ENCODE results near the gene TPX2.
"Not testable (repeated sequence)": the region's sequence is repeated elsewhere in the genome, so short reads cannot be mapped to it uniquely, and the experiment has no call there.

Gene TPX2

GRCh38 chr20:31808481-31808880 is 69.4 kb downstream of the TPX2 start:
- TF ChIP-seq, protein P1, sequence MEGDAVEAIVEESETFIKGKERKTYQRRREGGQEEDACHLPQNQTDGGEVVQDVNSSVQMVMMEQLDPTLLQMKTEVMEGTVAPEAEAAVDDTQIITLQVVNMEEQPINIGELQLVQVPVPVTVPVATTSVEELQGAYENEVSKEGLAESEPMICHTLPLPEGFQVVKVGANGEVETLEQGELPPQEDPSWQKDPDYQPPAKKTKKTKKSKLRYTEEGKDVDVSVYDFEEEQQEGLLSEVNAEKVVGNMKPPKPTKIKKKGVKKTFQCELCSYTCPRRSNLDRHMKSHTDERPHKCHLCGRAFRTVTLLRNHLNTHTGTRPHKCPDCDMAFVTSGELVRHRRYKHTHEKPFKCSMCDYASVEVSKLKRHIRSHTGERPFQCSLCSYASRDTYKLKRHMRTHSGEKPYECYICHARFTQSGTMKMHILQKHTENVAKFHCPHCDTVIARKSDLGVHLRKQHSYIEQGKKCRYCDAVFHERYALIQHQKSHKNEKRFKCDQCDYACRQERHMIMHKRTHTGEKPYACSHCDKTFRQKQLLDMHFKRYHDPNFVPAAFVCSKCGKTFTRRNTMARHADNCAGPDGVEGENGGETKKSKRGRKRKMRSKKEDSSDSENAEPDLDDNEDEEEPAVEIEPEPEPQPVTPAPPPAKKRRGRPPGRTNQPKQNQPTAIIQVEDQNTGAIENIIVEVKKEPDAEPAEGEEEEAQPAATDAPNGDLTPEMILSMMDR (conservative IDR thresholded peaks at IDR 0.05; ENCODE audit: control insufficient read depth, insufficient read depth, low read depth, low read length): no peak
- H3K4me3 ChIP-seq (ENCODE audit: control insufficient read depth, low read depth, low read length): no peak overlapping the region
- DNase-seq (ENCODE audit: low read depth): no peak

- TF ChIP-seq, protein P1 (conservative IDR thresholded peaks at IDR 0.05; ENCODE audit: control insufficient read depth, insufficient read depth, low read depth, low read length): no peak
- no peak for DNase-seq (ENCODE audit: low read depth)
- H3K4me3 ChIP-seq (ENCODE audit: control insufficient read depth, low read depth, low read length): no peak overlapping the region
Measured at GRCh38 chr20:31809661-31810060, 70.6 kb downstream of the TPX2 start.

- no peak overlapping the region for H3K4me3 ChIP-seq (ENCODE audit: control insufficient read depth, low read depth, low read length)
- no peak for DNase-seq (ENCODE audit: low read depth)
- TF ChIP-seq, protein P1 (conservative IDR thresholded peaks at IDR 0.05; ENCODE audit: control insufficient read depth, insufficient read depth, low read depth, low read length): no peak
Measured at GRCh38 chr20:31811198-31811597, 72.1 kb downstream of the TPX2 start.

GRCh38 chr20:31811796-31812728 is 73.0 kb downstream of the TPX2 start:
- DNase-seq (ENCODE audit: low read depth): peak; percentile 49
- TF ChIP-seq, protein P1 (conservative IDR thresholded peaks at IDR 0.05; ENCODE audit: control insufficient read depth, insufficient read depth, low read depth, low read length): no peak
- H3K4me3 ChIP-seq (ENCODE audit: control insufficient read depth, low read depth, low read length): no peak overlapping the region

GRCh38 chr20:31813611-31814010 is 74.5 kb downstream of the TPX2 start:
- no peak for DNase-seq (ENCODE audit: low read depth)
- TF ChIP-seq, protein P1 (conservative IDR thresholded peaks at IDR 0.05; ENCODE audit: control insufficient read depth, insufficient read depth, low read depth, low read length): no peak
- no peak overlapping the region for H3K4me3 ChIP-seq (ENCODE audit: control insufficient read depth, low read depth, low read length)

DNA sequence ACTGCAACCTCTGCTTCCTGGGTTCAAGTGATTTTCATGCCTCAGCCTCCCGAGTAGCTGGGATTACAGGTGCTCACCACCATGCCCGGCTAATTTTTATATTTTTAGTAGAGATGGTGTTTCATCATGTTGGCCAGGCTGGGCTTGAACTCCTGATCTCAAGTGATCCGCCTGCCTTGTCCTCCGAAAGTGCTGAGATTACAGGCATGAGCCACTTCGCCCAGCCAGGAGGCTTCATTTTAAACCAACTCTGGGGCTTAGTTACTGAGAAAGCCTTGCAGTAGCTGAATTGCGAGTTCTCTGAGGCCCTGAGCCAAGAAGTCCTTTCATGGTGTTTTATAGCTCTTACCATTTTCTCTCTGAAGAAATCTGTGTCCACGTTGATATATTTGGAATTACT is 75.1 kb downstream of the TPX2 start:
- not testable (repeated sequence) for H3K4me3 ChIP-seq (ENCODE audit: control insufficient read depth, low read depth, low read length); DNase-seq (ENCODE audit: low read depth)

DNA sequence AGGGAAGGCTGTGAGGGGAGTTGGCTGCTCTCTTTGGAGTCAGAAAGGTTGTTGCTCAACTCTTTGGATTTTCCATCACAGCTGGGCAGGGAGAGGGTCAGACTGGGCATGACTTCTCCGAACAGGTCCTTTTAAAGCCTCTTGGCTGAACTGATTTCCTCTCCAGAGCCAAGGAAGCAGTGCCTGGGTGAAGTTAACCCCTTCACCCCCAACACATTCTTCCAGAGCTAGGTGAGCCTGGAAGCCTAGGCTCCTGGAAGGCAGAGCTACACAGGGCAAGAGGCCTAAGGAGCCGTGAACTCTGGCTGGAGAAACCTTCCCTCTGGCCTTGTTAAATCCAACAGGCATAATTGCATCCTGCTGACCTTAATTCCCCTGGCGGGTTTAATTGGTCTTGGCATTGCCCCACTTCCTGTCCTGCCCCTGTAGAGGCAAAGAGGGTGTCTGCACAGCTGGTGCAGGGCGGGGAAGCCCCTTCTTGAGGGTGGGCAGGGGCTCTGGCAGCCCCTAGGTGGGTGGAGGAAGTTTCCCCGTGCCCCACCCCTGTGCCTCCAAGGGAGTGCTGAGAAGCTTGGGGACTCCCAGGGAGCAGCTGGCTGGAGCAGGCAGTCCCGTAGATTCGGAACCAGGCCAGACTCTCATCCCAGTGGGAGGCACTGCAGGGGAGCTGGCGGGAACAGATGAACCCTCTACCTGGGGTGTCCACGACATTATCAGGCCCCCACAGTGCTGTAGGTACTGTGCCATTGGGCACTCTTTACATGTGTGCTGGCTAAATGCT is 76.5 kb downstream of the TPX2 start:
- no peak for DNase-seq (ENCODE audit: low read depth)
- no peak overlapping the region for H3K4me3 ChIP-seq (ENCODE audit: control insufficient read depth, low read depth, low read length)
- TF ChIP-seq, protein P1 (conservative IDR thresholded peaks at IDR 0.05; ENCODE audit: control insufficient read depth, insufficient read depth, low read depth, low read length): no peak
